ENCODE data around the gene KRT77.
"Not testable (repeated sequence)": the region's sequence is repeated elsewhere in the genome, so short reads cannot be mapped to it uniquely, and the experiment has no call there.

KRT77 gene

GRCh38 chr12:52673713-52674432 is 29.5 kb downstream of the KRT77 start:
- no peak for DNase-seq

- no peak for DNase-seq
Measured at GRCh38 chr12:52673217-52673616, 30.1 kb downstream of the KRT77 start.

- no peak for DNase-seq
Measured at GRCh38 chr12:52672321-52672933, 30.9 kb downstream of the KRT77 start.

- no peak for DNase-seq
Measured at GRCh38 chr12:52670961-52671360, 32.4 kb downstream of the KRT77 start.

- no peak for DNase-seq
Measured at GRCh38 chr12:52670506-52670905, 32.8 kb downstream of the KRT77 start.

- DNase-seq, result not testable (repeated sequence)
Measured at GRCh38 chr12:52669941-52670340, 33.4 kb downstream of the KRT77 start.

- DNase-seq, result no peak
Measured at GRCh38 chr12:52669426-52669825, 33.9 kb downstream of the KRT77 start.

- no peak for DNase-seq
Measured at GRCh38 chr12:52667931-52668330, 35.4 kb downstream of the KRT77 start.

- no peak for DNase-seq
Measured at GRCh38 chr12:52667509-52667908, 35.8 kb downstream of the KRT77 start.

- DNase-seq, result no peak
Measured at GRCh38 chr12:52666471-52666870, 36.9 kb downstream of the KRT77 start.

- no peak for DNase-seq
Measured at GRCh38 chr12:52663420-52663819, 39.9 kb downstream of the KRT77 start.

- no peak for DNase-seq
Measured at GRCh38 chr12:52662918-52663229, 40.5 kb downstream of the KRT77 start.

GRCh38 chr12:52662093-52662917 is 41.0 kb downstream of the KRT77 start:
- no peak for DNase-seq

- no peak for DNase-seq
Measured at GRCh38 chr12:52661668-52662067, 41.7 kb downstream of the KRT77 start.

- DNase-seq, result no peak
Measured at GRCh38 chr12:52660934-52661499, 42.3 kb downstream of the KRT77 start.

GRCh38 chr12:52659951-52660350 is 43.4 kb downstream of the KRT77 start:
- DNase-seq, result no peak

GRCh38 chr12:52659395-52659794 is 43.9 kb downstream of the KRT77 start:
- DNase-seq, result no peak

- DNase-seq, result no peak
Measured at GRCh38 chr12:52658196-52658595, 45.1 kb downstream of the KRT77 start.

- no peak for DNase-seq
Measured at GRCh38 chr12:52657250-52657902, 45.9 kb downstream of the KRT77 start.

GRCh38 chr12:52656616-52657015 is 46.7 kb downstream of the KRT77 start:
- DNase-seq, result no peak

- DNase-seq, result no peak
Measured at GRCh38 chr12:52655720-52656124, 47.6 kb downstream of the KRT77 start.

GRCh38 chr12:52655251-52655650 is 48.1 kb downstream of the KRT77 start:
- DNase-seq, result no peak

- DNase-seq, result no peak
Measured at GRCh38 chr12:52651726-52652261, 51.5 kb downstream of the KRT77 start, which contains the start of gene KRT2. Gene KRT2, minus strand, starts transcription at chr12:52652211. Its CDS starts 69 bp downstream, at chr12:52652142.
